HG03095 (cell line): Measurements from ENCODE around the gene FFAR3.
A peak's percentile ranks its signal among the peaks of the same experiment; 100 is the strongest.

ENCODE experiments used
- ATAC-seq: cut with Tn5 transposase; IDR thresholded peaks from one replicate; pipeline ENCODE4 v1.9.1; 2021; ENCODE audit warnings: moderate library complexity; ENCODE audit not compliant: unreplicated experiment

FFAR3 gene

GRCh38 chr19:35329323-35329722 is 28.9 kb upstream of the FFAR3 start:
- no peak for ATAC-seq

DNA sequence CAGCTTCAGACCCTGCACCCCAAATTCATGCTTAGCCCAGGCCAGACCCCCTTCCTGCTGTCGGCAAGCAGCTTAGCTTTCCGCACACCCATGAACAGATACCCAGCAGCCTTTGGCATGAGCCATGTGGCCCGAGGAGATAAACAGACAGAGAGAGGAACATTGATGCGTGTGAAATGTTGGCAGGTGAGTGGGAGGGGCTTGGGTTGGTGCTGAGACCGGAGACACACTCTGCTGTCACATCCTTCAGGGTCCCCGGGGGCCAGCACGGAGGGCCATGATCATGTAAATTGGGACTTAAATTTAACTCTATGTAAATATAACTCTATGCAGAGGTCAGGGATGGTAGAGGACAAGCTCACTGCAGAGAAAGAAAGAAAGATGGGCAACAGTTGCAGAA is 27.8 kb upstream of the FFAR3 start:
- peak; percentile 36 for ATAC-seq

GRCh38 chr19:35331551-35332214 is 26.6 kb upstream of the FFAR3 start:
- ATAC-seq: no peak

GRCh38 chr19:35332817-35333216 is 25.4 kb upstream of the FFAR3 start:
- ATAC-seq: no peak

- no peak for ATAC-seq
Measured at GRCh38 chr19:35334144-35334753, 24.0 kb upstream of the FFAR3 start.

DNA sequence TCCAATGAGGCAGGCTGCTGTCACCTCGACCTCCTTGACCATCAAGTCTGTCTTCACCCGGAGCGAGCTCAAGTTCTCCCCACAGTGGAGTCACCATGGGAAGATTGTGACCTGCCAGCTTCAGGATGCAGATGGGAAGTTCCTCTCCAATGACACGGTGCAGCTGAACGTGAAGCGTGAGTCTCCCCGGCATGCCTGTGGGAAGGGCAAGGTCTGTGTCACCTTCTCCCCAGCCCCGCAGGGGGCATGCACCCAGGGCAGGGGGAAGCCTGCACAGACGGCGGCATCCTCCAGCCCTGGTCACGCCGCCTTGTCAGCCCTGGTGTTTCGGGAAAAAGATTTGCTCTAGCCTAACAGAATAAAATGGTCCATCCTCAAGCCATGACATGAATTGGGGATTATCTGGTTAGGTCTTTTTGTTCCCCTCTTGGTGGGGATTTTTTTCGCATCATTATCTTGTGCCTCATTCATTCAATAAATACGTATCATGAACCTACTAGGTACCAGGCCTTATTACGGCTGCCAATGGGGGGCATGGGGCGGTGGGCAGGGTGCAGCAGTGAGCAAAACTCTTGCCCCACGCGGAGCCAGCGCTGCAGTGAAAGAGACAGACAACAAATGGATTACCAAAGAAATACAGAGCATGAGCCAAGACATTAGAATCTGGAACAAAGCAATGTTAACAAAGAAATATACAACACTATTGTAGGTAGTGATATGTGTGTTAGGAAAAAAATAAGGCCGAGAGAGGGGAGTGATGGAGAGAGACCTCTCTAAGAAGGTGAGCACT is 21.9 kb upstream of the FFAR3 start:
- no peak for ATAC-seq

- no peak for ATAC-seq
Measured at GRCh38 chr19:35337097-35337983, 20.9 kb upstream of the FFAR3 start.

DNA sequence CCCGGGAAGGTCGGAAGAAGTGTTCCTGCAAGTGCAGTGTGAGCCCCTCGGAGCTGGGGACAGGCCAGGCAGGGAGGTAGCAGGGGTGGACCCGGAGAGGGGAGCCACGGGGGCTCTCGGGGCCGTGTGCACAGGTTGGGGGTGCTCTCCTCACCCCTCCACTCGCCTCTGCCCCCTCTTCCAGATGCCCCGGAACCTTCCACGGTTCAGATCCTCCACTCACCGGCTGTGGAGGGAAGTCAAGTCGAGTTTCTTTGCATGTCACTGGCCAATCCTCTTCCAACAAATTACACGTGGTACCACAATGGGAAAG is 20.3 kb upstream of the FFAR3 start:
- no peak for ATAC-seq

DNA sequence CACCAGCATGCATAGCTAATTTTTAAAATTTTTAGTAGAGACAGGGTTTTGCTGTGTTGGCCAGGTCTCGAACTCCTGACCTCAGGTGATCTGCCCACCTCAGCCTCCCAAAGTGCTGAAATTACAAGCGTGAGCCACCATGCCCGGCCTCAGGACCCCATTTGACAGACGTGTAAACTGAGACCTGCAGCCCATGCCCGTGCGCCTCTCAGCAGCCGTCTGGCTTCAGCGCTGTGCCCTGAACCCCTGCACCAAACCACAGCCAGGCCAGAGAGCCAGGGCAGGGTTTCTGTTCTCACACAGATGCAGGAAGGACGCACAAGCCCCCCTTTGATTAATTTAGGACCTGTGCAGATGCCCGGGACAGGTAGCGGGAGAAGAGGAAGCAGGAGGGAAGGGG is 17.8 kb upstream of the FFAR3 start:
- no peak for ATAC-seq

- ATAC-seq: no peak
Measured at GRCh38 chr19:35341006-35341405, 17.3 kb upstream of the FFAR3 start.

GRCh38 chr19:35341565-35342225 is 16.6 kb upstream of the FFAR3 start:
- ATAC-seq: no peak

GRCh38 chr19:35342430-35342829 is 15.8 kb upstream of the FFAR3 start:
- no peak for ATAC-seq

GRCh38 chr19:35344511-35345031 is 13.7 kb upstream of the FFAR3 start:
- no peak for ATAC-seq

GRCh38 chr19:35345671-35346111 is 12.6 kb upstream of the FFAR3 start:
- ATAC-seq: no peak

GRCh38 chr19:35346193-35347052 is 11.8 kb upstream of the FFAR3 start:
- ATAC-seq: no peak

DNA sequence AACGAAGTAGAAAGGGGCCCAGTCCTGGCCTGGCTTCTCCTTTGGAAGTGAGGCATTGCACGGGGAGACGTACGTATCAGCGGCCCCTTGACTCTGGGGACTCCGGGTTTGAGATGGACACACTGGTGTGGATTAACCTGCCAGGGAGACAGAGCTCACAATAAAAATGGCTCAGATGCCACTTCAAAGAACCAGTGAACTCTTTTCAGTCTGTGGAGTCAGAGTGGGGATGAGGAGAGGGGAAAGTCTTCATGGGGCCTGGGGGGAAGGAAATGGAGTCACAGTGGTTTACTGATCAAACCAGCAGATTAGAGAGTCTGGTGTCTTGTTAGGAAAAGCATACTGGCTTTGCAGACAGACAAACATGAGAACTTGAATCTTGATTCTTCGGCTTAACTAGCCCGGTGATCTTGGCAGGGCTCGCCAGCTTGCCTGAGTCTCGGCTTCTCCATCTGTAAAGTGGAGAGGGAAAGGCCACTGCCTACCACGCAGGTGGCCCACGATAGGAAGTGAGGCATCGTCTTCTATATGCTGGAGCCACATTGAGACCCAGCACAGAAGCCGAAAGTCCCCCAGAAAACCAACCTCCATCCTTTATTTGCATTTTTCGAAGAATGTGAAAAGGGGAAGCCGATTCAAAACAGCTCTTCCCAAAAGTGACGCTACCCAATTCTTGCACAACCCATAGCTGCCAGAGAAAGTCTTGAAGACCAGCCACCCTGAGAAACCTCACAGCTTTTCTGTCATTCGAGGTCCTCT is 10.9 kb upstream of the FFAR3 start, which contains the start of gene FFAR1:
Gene FFAR1 (plus strand): TSS at position 732 of the 759 bp plus-strand sequence. CDS start 3,650 bp downstream, outside the sequence.
- ATAC-seq: peak; percentile 41

- no peak for ATAC-seq
Measured at GRCh38 chr19:35347930-35348298, 10.3 kb upstream of the FFAR3 start.

- no peak for ATAC-seq
Measured at GRCh38 chr19:35348911-35349611, 9.2 kb upstream of the FFAR3 start.
